MM.1S (cell line): Measurements from ENCODE around the gene ROBO2.

Experiments
- CTCF ChIP-seq: fragments of 300-600 bp; sonication (generic); IDR thresholded peaks from 2 replicates; pipeline ENCODE4 v1.5.1; 2016; ENCODE audit warnings: antibody characterized with exemption, low read length, mixed read lengths
- EZH2 ChIP-seq: fragments of 300-600 bp; sonication (generic); optimal IDR thresholded peaks from 2 replicates; pipeline ENCODE3; 2017; ENCODE audit warnings: low read depth, mild to moderate bottlenecking, antibody characterized with exemption, low read length, mixed read lengths
- EZH2phosphoT487 ChIP-seq: fragments of 300-600 bp; sonication (generic); IDR thresholded peaks from 2 replicates; pipeline ENCODE4 v1.6.1; 2018; ENCODE audit warnings: antibody characterized with exemption, low read length

DNA sequence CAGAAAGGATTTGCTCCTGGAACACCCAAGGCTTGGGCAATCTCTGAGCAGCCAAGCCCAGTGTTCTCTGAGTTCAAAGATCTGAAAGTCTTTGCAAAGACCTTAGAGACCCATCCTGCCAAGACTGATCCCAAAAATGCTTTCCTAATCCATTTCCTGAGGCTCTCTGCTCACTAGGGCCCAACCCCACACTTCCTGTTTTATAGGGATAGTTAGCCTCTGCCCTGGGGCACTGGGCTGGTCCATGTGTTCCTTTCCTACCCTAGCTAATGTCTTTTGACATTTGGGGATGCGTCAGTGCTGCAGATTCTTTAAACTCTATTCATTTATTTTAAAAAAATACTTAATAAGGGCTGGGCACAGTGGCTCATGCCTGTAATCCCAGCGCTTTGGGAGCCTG lies 372.7 kb downstream of the ROBO2 start:
- TF ChIP-seq CTCF, result no peak
- TF ChIP-seq EZH2, result no peak
- no peak for TF ChIP-seq EZH2phosphoT487
